ENCODE data around the gene FLRT1. TPM values are rescaled to one million over a fixed set of nuclear protein-coding genes. Genes with fewer than 3 reads are reported as not detected.
A peak's percentile ranks its signal among the peaks of the same experiment; 100 is the strongest.

Gene FLRT1, protein sequence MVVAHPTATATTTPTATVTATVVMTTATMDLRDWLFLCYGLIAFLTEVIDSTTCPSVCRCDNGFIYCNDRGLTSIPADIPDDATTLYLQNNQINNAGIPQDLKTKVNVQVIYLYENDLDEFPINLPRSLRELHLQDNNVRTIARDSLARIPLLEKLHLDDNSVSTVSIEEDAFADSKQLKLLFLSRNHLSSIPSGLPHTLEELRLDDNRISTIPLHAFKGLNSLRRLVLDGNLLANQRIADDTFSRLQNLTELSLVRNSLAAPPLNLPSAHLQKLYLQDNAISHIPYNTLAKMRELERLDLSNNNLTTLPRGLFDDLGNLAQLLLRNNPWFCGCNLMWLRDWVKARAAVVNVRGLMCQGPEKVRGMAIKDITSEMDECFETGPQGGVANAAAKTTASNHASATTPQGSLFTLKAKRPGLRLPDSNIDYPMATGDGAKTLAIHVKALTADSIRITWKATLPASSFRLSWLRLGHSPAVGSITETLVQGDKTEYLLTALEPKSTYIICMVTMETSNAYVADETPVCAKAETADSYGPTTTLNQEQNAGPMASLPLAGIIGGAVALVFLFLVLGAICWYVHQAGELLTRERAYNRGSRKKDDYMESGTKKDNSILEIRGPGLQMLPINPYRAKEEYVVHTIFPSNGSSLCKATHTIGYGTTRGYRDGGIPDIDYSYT
- total RNA-seq, result not detected
- 0 reads per million in 2 donors for total RNA-seq

DNA sequence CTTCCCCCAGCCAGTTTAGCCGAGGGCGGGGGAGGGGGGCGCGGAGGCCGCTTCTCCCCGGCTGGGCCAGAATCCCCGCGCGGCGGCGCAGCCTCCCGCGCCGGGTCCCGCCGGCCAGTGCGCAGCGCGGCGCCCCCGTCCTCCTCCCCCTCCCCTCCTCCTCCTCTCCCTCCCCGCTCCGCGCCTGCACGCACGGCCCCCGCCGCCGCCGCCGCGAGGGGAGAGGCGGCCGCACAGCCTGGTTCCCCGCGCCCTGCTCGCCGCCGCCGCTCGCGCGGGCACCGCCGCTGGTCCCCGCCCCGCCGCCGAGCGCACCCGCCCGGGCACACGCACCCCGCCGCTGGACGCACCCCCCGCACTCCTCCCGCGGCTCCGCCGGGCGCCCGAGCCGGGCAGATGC lies at the start of gene FLRT1:
TSS of gene FLRT1 (plus strand) at position 356 of the 400 bp plus-strand sequence. CDS start 80,337 bp downstream, outside the sequence.
- Mint-ChIP-seq H3K27me3 (peaks cover 47% of the 10 kb centered on the region), H3K4me3 (peak within 1 kb of the TSS; percentile 85), H3K27ac (no peak within 1 kb of the TSS)

GRCh38 chr11:63986156-63986931 lies 49.4 kb upstream of the FLRT1 start, which contains the start of gene OTUB1:
OTUB1 (plus strand) TSS chr11:63986438; CDS start chr11:63986457, 19 bp downstream.
- Mint-ChIP-seq H3K36me3 (ENCODE audit: low read depth) (peaks cover 2% of the 10 kb centered on the region), H3K27ac (peak within 1 kb of the TSS; percentile 97), H3K4me1 (peaks cover 24% of the 10 kb centered on the region), H3K4me3 (peak within 1 kb of the TSS; percentile 98), H3K27me3 (no peaks in the 10 kb centered on the region)
- ATAC-seq (peak; percentile 91), DNase-seq (peak; percentile 73 to 82 (median 79))
- no peaks in the 10 kb centered on the region for H3K9me3 ChIP-seq (ENCODE audit: control insufficient read depth, low read length, poor library complexity, severe bottlenecking)

More for the DNA sequence above, at the start of gene FLRT1:
- ATAC-seq (no peak), DNase-seq (no peak)
- no peaks in the 10 kb centered on the region for H3K9me3 ChIP-seq (ENCODE audit: control insufficient read depth, low read length, poor library complexity, severe bottlenecking)
- H3K4me1 Mint-ChIP-seq, result peaks cover 10% of the 10 kb centered on the region
- no peaks in the 10 kb centered on the region for H3K36me3 Mint-ChIP-seq (ENCODE audit: low read depth)

- peaks cover 28% of the 10 kb centered on the region for H3K4me1 Mint-ChIP-seq
- DNase-seq (no peak), ATAC-seq (no peak)
- H3K27ac Mint-ChIP-seq, result peak overlapping the region; percentile 76
- no peaks in the 10 kb centered on the region for H3K27me3 Mint-ChIP-seq
- peaks cover 2% of the 10 kb centered on the region for H3K36me3 Mint-ChIP-seq (ENCODE audit: low read depth)
- H3K9me3 ChIP-seq (ENCODE audit: control insufficient read depth, low read length, poor library complexity, severe bottlenecking), result no peaks in the 10 kb centered on the region
- peak overlapping the region; percentile 98 for H3K4me3 Mint-ChIP-seq
Measured at GRCh38 chr11:63986932-63987513, 48.7 kb upstream of the FLRT1 start.

- Mint-ChIP-seq H3K27me3 (no peaks in the 10 kb centered on the region), H3K4me3 (no peak overlapping the region)
- no peaks in the 10 kb centered on the region for H3K9me3 ChIP-seq (ENCODE audit: control insufficient read depth, low read length, poor library complexity, severe bottlenecking)
Measured at GRCh38 chr11:63991558-63991957, 44.2 kb upstream of the FLRT1 start.

GRCh38 chr11:63993100-63993499 lies 42.6 kb upstream of the FLRT1 start:
- Mint-ChIP-seq H3K36me3 (ENCODE audit: low read depth) (peaks cover 8% of the 10 kb centered on the region), H3K27me3 (no peaks in the 10 kb centered on the region), H3K4me1 (peaks cover 24% of the 10 kb centered on the region), H3K4me3 (peak overlapping the region; percentile 66), H3K27ac (peak overlapping the region; percentile 83)
- DNase-seq (no peak), ATAC-seq (no peak)
- H3K9me3 ChIP-seq (ENCODE audit: control insufficient read depth, low read length, poor library complexity, severe bottlenecking), result no peaks in the 10 kb centered on the region

More at GRCh38 chr11:63991558-63991957, 44.2 kb upstream of the FLRT1 start:
- Mint-ChIP-seq H3K4me1 (peaks cover 29% of the 10 kb centered on the region), H3K27ac (peak overlapping the region; percentile 83), H3K36me3 (ENCODE audit: low read depth) (peaks cover 3% of the 10 kb centered on the region)
- no peak for DNase-seq
- no peak for ATAC-seq

GRCh38 chr11:63993993-63994392 lies 41.7 kb upstream of the FLRT1 start:
- Mint-ChIP-seq H3K4me3 (no peak overlapping the region), H3K36me3 (ENCODE audit: low read depth) (peaks cover 8% of the 10 kb centered on the region), H3K27ac (no peak overlapping the region), H3K27me3 (no peaks in the 10 kb centered on the region), H3K4me1 (peaks cover 21% of the 10 kb centered on the region)
- ATAC-seq, result no peak
- no peak for DNase-seq
- no peaks in the 10 kb centered on the region for H3K9me3 ChIP-seq (ENCODE audit: control insufficient read depth, low read length, poor library complexity, severe bottlenecking)

- no peaks in the 10 kb centered on the region for H3K9me3 ChIP-seq (ENCODE audit: control insufficient read depth, low read length, poor library complexity, severe bottlenecking)
- no peak overlapping the region for H3K27ac Mint-ChIP-seq
- peaks cover 8% of the 10 kb centered on the region for H3K36me3 Mint-ChIP-seq (ENCODE audit: low read depth)
- no peak overlapping the region for H3K4me3 Mint-ChIP-seq
- DNase-seq, result no peak
- H3K4me1 Mint-ChIP-seq, result peaks cover 18% of the 10 kb centered on the region
- no peak for ATAC-seq
- H3K27me3 Mint-ChIP-seq, result no peaks in the 10 kb centered on the region
Measured at GRCh38 chr11:63996512-63996911, 39.2 kb upstream of the FLRT1 start.

GRCh38 chr11:63997104-63997700 lies 38.5 kb upstream of the FLRT1 start:
- no peaks in the 10 kb centered on the region for H3K9me3 ChIP-seq (ENCODE audit: control insufficient read depth, low read length, poor library complexity, severe bottlenecking)
- ATAC-seq, result no peak
- no peak overlapping the region for H3K27ac Mint-ChIP-seq
- H3K4me3 Mint-ChIP-seq, result peak overlapping the region; percentile 52
- H3K4me1 Mint-ChIP-seq, result peaks cover 17% of the 10 kb centered on the region
- peaks cover 8% of the 10 kb centered on the region for H3K36me3 Mint-ChIP-seq (ENCODE audit: low read depth)
- no peak for DNase-seq
- H3K27me3 Mint-ChIP-seq, result no peaks in the 10 kb centered on the region

DNA sequence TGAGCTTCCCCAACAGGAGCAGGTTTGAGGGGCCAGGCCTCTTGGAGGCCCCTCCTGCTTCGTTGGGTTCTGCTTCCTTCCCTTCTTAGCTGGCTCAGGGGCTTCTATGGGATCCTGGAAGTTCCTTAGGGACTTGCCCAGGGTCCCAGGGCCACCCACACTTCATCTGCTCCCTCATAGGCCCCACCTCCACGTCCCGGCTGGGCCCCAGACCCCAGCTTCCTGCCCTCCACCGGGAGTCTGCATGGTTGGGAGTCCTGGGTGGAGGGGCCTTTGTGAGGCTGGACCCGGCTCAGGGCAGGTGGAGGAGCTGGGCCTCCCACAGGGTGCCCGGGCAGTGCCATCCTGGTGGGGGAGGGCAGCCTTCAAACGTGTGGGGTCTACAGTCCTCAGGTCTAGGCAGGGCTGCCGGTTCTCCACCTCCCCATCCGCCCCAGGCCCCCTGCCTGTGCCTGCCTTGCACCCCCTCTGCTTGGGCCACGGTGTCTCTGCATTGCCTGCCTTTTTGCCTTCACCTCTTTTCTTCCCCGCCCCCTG lies 37.9 kb upstream of the FLRT1 start:
- no peak overlapping the region for H3K27ac Mint-ChIP-seq
- H3K9me3 ChIP-seq (ENCODE audit: control insufficient read depth, low read length, poor library complexity, severe bottlenecking), result no peaks in the 10 kb centered on the region
- H3K4me3 Mint-ChIP-seq, result peak overlapping the region; percentile 52
- H3K36me3 Mint-ChIP-seq (ENCODE audit: low read depth), result peaks cover 8% of the 10 kb centered on the region
- DNase-seq, result no peak
- ATAC-seq, result no peak
- no peaks in the 10 kb centered on the region for H3K27me3 Mint-ChIP-seq
- peaks cover 16% of the 10 kb centered on the region for H3K4me1 Mint-ChIP-seq

- no peak overlapping the region for H3K27ac Mint-ChIP-seq
Measured at GRCh38 chr11:63998558-63999348, 37.0 kb upstream of the FLRT1 start.

GRCh38 chr11:63999349-64000025 lies 36.2 kb upstream of the FLRT1 start:
- Mint-ChIP-seq H3K36me3 (ENCODE audit: low read depth) (peaks cover 5% of the 10 kb centered on the region), H3K27ac (no peak overlapping the region), H3K4me3 (peak overlapping the region; percentile 82), H3K27me3 (no peaks in the 10 kb centered on the region), H3K4me1 (peaks cover 12% of the 10 kb centered on the region)
- DNase-seq (peak; percentile 55 to 61 (median 57)), ATAC-seq (peak; percentile 73)
- H3K9me3 ChIP-seq (ENCODE audit: control insufficient read depth, low read length, poor library complexity, severe bottlenecking), result no peaks in the 10 kb centered on the region

More at GRCh38 chr11:63998558-63999348, 37.0 kb upstream of the FLRT1 start:
- no peak for DNase-seq
- Mint-ChIP-seq H3K36me3 (ENCODE audit: low read depth) (peaks cover 5% of the 10 kb centered on the region), H3K27me3 (no peaks in the 10 kb centered on the region), H3K4me1 (peaks cover 12% of the 10 kb centered on the region), H3K4me3 (peak overlapping the region; percentile 82)
- H3K9me3 ChIP-seq (ENCODE audit: control insufficient read depth, low read length, poor library complexity, severe bottlenecking), result no peaks in the 10 kb centered on the region
- ATAC-seq, result peak; percentile 19
